ENCODE results near the gene ACKR4.

The ACKR4 gene

DNA sequence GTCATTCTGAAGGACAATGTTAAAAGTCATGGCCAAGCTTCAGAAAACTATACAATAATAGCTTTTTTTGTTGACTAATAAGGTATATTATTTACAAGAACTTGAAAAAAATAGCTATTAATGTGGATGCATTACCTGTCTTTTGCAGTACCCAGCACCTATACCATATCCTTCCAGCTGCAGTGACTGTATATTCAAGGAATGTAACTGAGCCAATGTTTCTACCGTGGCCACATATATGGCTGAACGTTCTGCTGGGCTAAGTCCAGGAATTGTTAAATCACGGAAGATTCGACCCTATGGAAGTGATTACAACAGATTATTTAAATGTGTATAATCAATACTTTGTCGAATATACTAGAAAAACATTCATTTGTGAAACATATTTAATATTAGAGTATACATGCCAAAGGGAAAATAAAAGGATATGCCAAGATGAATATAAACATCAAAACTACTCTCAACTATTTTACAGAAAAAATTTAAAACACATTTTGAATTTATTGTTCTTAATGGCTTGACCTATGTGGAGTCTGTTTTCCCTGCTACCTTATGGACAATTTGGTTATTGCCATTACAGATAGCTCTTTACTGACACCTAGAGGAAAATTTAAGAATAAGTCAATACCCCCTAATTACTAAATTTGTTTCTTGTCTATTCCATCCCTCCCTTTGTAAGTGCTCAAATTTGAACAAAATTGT, 44.9 kb downstream of the ACKR4 start:
- peak; percentile 21 for DNase-seq (ENCODE audit: low read depth, low spot score)

DNA sequence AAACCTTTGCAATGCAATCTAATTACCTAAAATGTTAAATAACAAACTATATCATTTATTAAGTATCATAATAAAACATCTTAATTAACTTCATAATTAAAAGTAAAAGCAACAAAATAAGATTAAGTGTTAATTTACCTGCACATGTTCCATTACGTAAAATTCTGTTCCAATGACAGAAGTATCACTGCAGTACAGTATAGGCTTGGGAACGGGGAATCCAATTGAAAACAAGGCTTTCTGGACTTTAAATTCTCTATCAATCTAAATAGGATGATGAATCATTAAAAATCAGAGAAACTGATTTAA, 45.4 kb downstream of the ACKR4 start:
- no peak for DNase-seq (ENCODE audit: low read depth, low spot score)

DNA sequence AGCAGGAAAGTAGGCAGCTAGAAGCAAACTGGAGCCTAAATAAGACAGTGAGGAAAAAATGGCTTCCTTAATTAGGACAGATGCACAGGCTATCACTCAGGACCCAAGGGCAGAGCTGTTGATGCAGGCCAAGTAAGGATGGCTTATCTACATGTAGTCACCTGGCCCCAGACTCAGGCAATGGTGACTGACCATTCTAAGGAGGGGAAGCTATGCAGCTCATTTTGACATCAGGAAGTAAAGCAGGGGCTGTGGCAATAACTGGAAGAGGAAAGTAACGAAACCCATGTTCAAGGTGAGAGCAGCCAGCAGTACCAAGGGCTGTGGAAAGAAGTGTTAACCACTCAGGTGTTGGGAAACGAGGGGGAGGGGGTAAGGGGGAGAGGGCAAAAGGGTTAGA, 46.3 kb downstream of the ACKR4 start:
- DNase-seq (ENCODE audit: low read depth, low spot score), result no peak

DNA sequence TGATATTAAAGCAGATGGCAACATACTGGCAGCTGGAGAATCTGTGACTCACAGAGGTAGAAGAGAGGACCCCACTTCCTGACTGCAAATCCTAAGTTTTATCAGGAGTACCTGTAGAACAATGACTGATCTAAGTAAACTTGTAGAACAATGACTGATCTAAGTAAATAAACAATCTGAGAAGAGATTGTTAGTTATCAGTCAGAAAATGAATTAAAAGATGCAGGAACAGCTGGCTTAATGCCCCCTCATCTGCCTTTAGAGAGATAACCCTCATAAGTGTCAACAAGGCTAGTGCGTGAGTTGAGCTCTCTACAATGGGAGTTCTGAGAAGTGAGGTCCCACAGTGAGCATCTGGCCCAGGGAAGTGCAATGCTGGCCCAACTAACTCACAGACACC, 48.0 kb downstream of the ACKR4 start:
- DNase-seq (ENCODE audit: low read depth, low spot score), result no peak

DNA sequence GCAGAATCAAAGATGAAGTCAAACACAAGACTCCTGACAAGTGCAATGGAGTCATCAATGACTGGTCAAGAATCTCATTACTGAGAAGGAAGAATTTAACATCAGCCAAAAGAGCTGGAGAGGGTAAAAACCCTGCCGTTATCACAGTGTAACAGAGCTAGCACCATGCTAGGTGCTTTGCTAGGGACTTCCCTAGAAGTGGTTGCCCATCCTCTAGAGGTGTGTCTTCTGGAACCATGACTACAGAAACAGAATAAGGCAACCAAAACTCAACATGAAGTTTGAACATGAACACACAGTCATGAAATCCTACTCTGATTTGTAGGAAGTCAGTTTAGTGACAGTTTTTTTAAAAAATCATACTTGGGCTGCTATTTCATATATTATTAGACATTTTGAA, 53.1 kb downstream of the ACKR4 start:
- no peak for DNase-seq (ENCODE audit: low read depth, low spot score)
